AG04450 (cell line): Measurements from ENCODE around the gene NEURL1B. TPM values are rescaled to one million over a fixed set of nuclear protein-coding genes. Genes with fewer than 3 reads are reported as not detected.
A peak's percentile ranks its signal among the peaks of the same experiment; 100 is the strongest.

ENCODE experiments used
- CTCF ChIA-PET: fragments of 300-600, 350-600 bp; formaldehyde crosslinking; extraction: SDS; loops from one replicate; lab custom pipeline; 2022; ENCODE audit warnings: antibody characterized with exemption, inconsistent platforms; lab: Charles Lee
- POLR2A ChIA-PET: fragments of 350-600 bp; formaldehyde crosslinking; extraction: SDS; loops from one replicate; lab custom pipeline; 2021; ENCODE audit warnings: antibody characterized with exemption, inconsistent platforms; lab: Yijun Ruan, JAX
- DNase-seq: peaks from one replicate; pipeline ENCODE4 v3.0.0-alpha.2; 2011; ENCODE audit warnings: low read depth, low spot score
- H3K27ac ChIP-seq: one replicate; pipeline ENCODE4 v1.5.1; 2012; ENCODE audit warnings: low read depth, low read length, control low read depth
- H3K27me3 ChIP-seq: one replicate; pipeline ENCODE4 v1.6.0; 2012; ENCODE audit warnings: low read length; ENCODE audit not compliant: control insufficient read depth, insufficient read depth
- H3K4me3 ChIP-seq: 2 replicates; pipeline ENCODE4 v1.5.1; 2011; ENCODE audit warnings: mild to moderate bottlenecking, low read depth, low read length, control low read depth
- H3K9me3 ChIP-seq: 2 replicates; pipeline ENCODE4 v1.5.1; 2012; ENCODE audit warnings: low read length; ENCODE audit not compliant: control insufficient read depth, insufficient read depth
- polyA plus RNA-seq: library from polyadenylated mRNA; depleted of rRNA; stranded (reverse); fragments of >200 nt; gene quantifications from 2 replicates; pipeline ENCODE4 v1.2.3, GENCODE V29; 2011
- TF ChIP-seq, protein P1 (sequence below): IDR thresholded peaks from 2 replicates; pipeline ENCODE4 v1.5.1; 2011; ENCODE audit warnings: low read depth, low read length, control low read depth, inconsistent platforms

The NEURL1B gene
- polyA plus RNA-seq, 1 experiment, result 1.8 TPM

DNA sequence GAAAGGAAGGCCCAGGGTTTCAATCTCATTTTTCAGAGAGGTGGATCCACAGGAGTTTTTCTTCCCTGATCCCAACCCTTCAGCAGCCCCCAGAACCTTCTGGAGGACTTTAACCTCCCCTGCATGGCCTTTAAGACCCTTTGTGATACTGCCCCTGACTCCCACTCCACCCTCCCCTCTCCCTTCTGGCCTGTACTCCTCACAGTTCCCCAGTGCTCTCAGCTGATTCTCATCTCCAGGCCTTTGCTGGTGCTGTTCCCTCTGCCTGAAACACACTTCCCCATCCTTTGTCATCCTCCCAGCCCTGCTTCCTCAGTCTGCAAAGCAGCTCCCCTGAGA lies 18.5 kb downstream of the NEURL1B start:
- Histone ChIP-seq H3K27ac (peak overlapping the region; percentile 97), H3K9me3 (peaks cover 21% of the 10 kb centered on the region), H3K27me3 (no peaks in the 10 kb centered on the region), H3K4me3 (no peak overlapping the region)
- no peak for DNase-seq
- POLR2A ChIA-PET, result interaction anchor here (0.6 kb wide), 1 partner anchor 24 kb away, joined by 9 read pairs; no protein-coding TSS in a partner anchor
- TF ChIP-seq, protein P1, sequence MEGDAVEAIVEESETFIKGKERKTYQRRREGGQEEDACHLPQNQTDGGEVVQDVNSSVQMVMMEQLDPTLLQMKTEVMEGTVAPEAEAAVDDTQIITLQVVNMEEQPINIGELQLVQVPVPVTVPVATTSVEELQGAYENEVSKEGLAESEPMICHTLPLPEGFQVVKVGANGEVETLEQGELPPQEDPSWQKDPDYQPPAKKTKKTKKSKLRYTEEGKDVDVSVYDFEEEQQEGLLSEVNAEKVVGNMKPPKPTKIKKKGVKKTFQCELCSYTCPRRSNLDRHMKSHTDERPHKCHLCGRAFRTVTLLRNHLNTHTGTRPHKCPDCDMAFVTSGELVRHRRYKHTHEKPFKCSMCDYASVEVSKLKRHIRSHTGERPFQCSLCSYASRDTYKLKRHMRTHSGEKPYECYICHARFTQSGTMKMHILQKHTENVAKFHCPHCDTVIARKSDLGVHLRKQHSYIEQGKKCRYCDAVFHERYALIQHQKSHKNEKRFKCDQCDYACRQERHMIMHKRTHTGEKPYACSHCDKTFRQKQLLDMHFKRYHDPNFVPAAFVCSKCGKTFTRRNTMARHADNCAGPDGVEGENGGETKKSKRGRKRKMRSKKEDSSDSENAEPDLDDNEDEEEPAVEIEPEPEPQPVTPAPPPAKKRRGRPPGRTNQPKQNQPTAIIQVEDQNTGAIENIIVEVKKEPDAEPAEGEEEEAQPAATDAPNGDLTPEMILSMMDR, result no peak
- CTCF ChIA-PET, result interaction anchor here (1.2 to 1.5 kb wide), 3 partner anchors 12 to 39 kb away, joined by 3 to 5 read pairs (median 5); no protein-coding TSS in a partner anchor

DNA sequence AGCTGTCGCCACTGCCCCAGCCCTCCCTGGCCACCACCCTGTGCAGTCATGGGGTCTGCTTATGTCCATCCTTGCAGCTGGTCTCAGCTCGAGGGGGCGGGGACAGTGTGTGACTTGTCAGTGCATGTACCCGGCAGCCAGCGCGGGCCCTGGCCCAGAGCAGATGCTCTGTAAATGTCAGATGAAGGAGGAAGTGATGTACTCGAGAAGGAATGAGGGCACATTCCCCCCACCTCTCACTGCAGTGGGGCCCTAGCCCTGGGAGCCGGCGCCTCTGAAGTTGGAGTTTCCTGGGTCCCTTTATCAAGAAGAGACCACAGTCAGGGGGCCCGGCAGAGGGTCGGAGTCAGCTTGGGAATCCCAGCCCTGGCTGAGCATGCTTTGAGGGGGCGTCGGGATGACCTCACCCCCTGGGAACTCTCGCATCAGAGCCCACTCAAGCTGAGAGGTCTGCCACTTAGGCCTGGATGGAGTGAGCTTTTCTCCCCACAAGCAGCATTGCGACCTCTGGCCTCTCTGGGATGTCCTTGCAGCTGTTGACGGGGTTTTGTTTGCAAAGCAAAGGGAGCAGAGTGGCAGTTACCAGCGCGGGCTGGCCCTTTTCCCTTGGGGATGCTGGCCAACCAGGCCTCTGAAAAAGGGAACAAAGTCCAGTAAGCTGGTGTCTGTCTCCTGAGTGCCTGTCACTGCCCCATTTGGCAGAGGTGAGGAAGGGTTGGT lies 19.0 kb downstream of the NEURL1B start:
- H3K27me3 ChIP-seq, result no peaks in the 10 kb centered on the region
- ChIA-PET CTCF (interaction anchor here (1.5 kb wide), 1 partner anchor 38 kb away, joined by 5 read pairs; no protein-coding TSS in a partner anchor), POLR2A (interaction anchor here (0.6 to 1.1 kb wide), 2 partner anchors 18 to 25 kb away, joined by 3 to 9 read pairs; no protein-coding TSS in a partner anchor)
- H3K9me3 ChIP-seq, result peaks cover 18% of the 10 kb centered on the region
- peak; percentile 72 for DNase-seq
- peak overlapping the region; percentile 7; the same call in 1 of the 2 replicates for H3K4me3 ChIP-seq
- peak overlapping the region; percentile 97 for H3K27ac ChIP-seq
- TF ChIP-seq, protein P1, result no peak

DNA sequence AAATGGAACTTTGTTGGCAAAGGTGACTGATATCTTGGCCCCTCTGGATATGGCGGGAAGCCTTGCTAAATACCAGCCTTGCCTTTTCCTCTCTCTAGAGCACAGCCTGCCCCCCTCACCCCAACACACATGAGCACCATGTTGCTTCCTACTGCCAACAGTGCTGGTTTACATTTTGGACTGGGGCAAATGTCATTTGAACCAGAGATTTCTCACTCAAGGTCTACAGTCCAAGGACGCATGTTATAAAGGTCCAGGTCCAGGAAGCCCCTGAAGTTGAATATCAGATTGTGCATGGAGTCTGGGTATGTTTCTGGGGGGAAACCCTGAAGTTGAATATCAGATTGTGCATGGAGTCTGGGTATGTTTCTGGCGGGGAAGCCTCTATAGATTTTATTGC lies 19.9 kb downstream of the NEURL1B start:
- ChIA-PET POLR2A (interaction anchor here (1.1 kb wide), 1 partner anchor 19 kb away, joined by 3 read pairs; no protein-coding TSS in a partner anchor), CTCF (no interaction called here)
- H3K9me3 ChIP-seq, result peaks cover 9% of the 10 kb centered on the region
- H3K27ac ChIP-seq, result peak overlapping the region; percentile 97
- TF ChIP-seq, protein P1, result no peak
- H3K27me3 ChIP-seq, result no peaks in the 10 kb centered on the region
- H3K4me3 ChIP-seq, result no peak overlapping the region
- no peak for DNase-seq

DNA sequence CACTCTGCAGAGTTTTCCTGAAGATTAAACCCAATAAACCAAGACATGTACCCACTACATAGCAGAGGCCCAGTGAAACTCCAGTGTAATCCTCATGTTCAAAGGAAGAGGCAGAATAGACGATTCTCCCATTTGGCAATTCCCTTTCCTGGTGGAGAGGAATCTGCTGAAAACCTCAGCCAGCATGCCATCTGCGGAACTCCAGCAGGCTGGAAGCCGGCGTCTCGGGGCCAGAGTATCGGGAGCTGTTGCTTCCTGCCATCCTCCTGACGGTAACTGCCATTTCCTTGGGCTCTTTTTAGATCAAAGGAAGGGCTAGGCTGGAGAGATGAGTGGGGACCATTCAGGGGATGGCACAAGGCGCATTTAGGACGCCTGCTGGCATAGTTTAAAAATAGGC lies 20.5 kb downstream of the NEURL1B start:
- CTCF ChIA-PET, result no interaction called here

DNA sequence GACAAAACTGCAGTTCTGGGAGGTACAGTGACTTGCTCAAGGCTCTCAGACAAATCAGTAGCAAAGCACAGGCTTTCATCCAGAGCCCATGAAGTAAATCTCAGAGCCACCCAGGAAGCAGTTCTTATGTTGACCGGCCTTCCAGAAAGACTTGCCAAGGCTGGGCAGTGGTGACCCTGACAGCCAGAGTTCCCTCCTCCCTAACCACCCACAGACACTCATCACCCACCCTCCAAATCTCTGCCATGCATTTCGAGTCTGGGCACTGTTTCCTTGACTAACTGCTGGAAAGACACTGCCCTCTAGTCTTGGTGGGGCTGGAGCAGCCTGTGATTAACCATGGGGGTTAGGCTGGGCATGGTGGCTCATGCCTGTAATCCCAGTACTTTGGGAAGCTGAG lies 21.5 kb downstream of the NEURL1B start:
- no peak for DNase-seq
- ChIA-PET CTCF (no interaction called here), POLR2A (no interaction called here)
- H3K4me3 ChIP-seq, result no peak overlapping the region
- no peaks in the 10 kb centered on the region for H3K9me3 ChIP-seq
- no peaks in the 10 kb centered on the region for H3K27me3 ChIP-seq
- H3K27ac ChIP-seq, result no peak overlapping the region
- TF ChIP-seq, protein P1, result no peak

More for the DNA sequence above, 20.5 kb downstream of the NEURL1B start:
- Histone ChIP-seq H3K27me3 (no peaks in the 10 kb centered on the region), H3K4me3 (no peak overlapping the region), H3K9me3 (peaks cover 6% of the 10 kb centered on the region), H3K27ac (no peak overlapping the region)
- no peak for DNase-seq
- TF ChIP-seq, protein P1, result no peak
- POLR2A ChIA-PET, result no interaction called here
